GM19351 (cell line): ENCODE measurements around the gene LASP1.
"Not testable (repeated sequence)": the region's sequence is repeated elsewhere in the genome, so short reads cannot be mapped to it uniquely, and the experiment has no call there.

Experiments
- ATAC-seq: cut with Tn5 transposase; IDR thresholded peaks from one replicate; pipeline ENCODE4 v1.9.1; 2021; ENCODE audit warnings: mild to moderate bottlenecking, moderate library complexity; ENCODE audit not compliant: unreplicated experiment

Gene LASP1

DNA sequence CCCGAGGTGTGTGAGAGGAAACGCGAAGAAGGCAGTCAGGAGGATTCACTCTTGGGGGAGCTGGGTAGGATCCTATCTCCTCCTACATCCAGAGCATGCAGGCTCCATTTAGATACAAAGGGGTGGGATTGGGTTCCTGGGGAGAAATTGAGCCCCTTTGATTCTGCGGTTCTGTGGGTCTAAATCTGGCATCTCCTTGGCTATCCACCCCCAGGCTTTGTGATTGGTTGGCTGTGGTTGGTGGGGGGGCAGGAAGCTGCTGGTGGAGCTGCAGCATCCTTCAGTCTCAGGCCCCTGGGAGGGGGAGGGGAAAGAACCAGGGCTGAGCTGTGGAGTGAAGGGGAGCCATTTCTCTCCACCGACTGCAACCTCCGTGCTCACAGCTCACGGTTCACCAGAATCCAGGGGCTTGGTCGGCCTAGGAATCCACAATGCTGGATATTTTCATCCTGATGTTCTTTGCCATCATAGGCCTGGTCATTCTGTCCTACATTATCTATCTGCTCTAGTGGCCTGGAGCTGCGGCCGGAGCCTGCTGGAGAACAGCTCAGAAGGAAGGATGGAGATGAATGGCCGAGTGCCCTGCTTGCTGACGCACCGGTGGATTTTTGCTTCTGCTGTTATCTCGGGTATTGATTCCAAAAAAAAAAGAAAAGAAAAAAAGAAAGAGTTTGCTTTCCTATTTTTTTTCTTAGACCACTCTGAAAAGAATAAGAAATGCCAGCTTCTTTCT is 55.6 kb downstream of the LASP1 start, which contains the start of gene LASP1NB:
Gene LASP1NB (plus strand): TSS at position 352 of the 733 bp plus-strand sequence.
- no peak for ATAC-seq

DNA sequence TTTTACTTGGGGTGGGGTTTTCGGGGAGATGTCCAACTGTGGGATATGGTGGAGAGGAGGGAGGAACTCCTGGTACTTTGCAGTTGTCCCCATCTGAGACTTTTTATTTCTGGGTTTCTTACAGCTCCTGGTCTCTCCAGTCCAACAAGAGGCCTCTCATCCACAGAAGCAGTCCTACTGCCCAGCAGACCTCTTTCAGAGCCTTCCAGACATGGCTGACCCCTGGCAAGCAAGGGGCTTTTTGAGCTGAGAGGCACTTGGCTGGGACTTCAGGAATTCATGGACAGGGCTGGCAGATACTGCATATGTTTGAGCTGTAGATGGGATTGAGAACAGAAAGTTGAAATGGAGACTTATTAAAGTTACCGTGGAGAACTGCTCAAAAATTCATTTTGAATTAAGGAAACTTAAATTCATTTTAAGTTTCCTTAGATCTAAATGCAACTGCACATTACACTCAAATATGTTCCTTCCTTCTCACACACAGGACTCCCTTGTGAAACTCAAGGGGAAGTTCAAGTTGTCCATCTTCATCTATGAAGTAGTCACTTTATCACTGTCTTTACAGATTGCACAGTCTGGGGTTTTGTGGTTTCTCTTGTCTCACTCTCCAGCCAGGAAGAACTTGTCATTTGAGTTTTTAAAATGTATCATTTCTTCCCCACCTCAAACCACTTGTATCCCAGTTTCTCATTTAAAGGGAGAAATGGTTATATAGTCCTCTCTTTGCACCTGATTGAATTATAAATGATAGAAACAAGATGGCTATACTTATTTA is 56.6 kb downstream of the LASP1 start:
- ATAC-seq, result no peak

DNA sequence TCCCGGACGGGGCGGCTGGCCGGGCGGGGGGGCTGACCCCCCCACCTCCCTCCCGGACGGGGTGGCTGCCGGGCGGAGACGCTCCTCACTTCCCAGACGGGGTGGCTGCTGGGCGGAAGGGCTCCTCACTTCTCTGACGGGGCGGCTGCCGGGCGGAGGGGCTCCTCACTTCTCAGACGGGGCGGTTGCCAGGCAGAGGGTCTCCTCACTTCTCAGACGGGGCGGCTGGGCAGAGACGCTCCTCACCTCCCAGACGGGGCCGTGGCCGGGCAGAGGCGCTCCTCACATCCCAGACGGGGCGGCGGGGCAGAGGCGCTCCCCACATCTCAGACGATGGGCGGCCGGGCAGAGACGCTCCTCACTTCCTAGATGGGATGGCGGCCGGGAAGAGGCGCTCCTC is 60.9 kb downstream of the LASP1 start:
- ATAC-seq, result not testable (repeated sequence)

DNA sequence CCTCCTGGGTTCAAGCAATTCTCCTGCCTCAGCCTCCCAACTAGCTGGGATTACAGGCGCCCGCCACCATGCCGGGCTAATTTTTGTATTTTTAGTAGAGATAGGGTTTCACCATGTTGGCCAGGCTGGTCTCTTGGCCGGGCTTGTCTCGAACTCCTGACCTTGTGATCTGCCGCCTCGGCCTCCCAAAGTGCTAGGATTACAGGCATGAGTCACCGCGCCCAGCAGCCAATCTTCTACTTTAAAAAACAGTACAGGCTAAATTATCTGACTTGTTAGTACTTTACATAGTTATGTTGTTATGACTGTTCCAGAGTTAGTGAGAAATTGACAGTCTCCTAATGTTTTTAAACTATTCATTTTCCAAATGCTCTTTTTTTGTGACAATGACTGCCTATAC is 64.1 kb downstream of the LASP1 start:
- not testable (repeated sequence) for ATAC-seq

DNA sequence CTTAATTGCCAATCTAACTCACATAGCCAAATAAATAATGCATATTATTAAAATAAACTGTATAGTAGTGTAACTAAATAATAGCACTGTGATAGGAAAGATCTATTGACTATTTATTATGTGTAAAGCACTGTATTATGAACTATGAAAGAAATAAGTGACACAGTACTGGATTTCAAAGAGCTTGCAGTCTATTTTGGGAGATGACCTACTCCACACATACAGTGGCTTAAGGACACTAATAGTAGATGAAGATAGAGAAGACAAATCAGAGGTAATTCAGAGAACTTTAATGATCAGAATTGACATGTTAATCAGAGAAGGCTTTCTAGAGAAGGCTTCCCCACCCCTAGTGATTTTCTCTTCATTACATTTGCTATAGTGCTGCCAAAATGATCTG is 70.1 kb downstream of the LASP1 start:
- ATAC-seq, result no peak

DNA sequence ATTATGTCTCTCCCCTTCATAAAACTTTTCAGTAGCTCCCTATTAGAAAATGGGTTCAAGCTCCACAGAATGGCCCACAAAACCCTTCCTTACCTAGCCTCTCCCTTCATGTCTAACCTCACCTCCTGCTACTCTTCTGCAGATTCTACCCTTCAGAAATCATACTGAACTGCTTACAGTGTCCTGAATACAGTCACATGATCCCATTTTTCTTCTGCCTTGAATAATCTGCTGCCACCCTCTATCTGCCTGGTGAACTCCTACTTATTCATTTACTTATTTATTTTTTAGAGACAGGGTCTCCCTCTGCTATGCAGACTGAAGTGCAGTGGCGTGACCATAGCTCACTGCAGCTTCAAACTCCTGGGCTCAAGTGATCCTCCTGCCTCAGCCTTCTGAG is 70.5 kb downstream of the LASP1 start:
- ATAC-seq, result no peak

DNA sequence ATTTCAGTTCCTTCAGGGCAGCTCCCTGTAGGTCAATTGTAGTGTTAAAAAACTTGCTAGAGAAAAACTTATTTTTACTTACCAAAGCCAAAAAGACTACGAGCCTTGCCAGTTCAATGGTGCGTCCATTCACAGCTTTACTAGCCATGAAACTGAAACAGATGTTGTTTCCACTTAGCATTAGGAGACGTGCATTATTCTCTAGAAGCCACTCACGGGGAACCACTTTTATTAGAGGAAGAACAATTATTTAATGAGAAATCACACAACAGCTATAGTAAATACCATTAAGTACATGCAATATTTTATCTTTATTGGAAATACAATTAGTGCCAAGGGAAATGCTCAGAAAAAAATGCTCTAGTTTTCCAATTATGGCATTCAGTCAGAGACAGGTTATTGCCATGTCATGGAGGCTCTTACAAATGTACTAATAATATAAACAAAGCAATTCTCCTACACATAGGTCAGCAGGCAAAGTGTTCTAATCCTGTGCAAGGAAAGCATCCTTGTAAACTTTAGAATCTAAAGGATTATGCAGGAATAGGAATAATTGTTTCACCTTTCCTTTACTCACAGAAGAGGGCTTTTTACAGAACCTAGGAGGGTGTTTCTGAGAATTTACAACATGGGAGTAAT is 73.0 kb downstream of the LASP1 start:
- ATAC-seq, result no peak

DNA sequence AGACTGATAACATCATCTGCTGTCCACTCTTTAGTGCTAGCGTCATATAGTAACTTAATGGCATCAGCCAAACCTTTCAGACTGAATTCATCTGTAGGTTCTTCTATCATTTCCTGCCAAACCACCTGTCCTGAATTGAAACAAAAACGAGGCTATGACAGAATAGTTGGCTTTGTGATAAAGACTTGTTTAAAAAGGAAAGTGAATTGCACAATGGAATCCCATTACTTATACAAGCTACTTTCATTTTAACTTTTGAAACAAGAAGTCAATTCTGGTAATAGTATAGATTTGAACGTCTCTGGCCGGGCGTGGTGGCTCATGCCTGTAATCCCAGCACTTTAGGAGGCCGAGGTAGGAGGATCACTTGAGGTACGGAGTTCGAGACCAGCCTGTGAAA is 73.7 kb downstream of the LASP1 start:
- no peak for ATAC-seq

DNA sequence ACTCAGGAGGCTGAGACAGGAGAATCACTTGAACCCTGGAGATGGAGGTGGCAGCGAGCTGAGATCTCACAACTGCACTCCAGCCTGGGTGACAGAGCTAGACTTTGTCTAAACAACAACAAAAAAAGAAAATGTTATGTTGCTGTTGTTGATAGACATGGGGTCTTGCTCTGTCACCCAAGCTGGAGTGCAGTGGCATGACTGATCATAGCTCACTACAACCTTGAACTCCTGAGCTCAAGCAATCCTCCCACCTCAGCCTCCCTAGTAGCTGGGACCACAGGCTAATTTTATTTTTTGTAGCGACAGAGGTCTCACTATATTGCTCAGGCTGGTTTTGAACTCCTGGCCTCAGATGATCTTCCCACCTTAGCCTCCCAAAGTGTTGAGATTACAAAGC is 77.3 kb downstream of the LASP1 start:
- ATAC-seq, result no peak

DNA sequence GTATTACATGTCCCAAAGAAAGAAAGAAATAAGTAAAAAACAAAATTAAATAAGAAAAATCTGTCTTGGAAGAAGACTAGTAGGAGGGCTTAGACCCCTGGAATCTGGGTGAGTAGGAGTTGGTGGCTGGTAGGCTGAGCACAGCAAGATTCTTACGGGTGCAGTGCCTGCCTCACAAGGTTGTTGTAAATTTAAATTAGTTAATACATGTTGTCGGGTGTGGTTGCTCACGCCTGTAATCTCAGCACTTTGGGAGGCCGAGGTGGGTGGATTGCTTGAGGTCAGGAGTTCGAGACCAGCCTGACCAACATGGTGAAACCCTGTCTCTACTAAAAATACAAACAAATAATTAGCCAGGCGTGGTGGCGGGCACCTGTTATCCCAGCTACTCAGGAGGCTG is 83.9 kb downstream of the LASP1 start:
- ATAC-seq, result not testable (repeated sequence)

DNA sequence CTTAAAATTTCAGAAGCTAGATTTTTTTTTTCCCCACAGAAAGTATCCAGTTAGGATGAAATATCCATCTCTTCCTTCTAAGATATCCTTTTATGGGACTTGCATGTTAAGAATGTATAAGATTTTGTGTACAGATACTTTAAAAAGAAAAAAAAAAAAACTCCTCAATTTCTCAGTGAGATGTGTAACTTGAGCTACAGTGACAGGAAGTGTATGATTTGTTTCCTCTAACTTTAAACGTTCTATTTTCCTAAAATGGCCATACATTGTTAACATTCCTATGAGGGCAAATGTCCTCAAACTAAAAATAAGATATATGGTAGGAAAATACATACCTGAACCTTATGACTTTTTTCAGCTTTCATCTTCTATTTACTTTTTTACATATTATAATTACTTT is 88.5 kb downstream of the LASP1 start:
- ATAC-seq, result no peak

DNA sequence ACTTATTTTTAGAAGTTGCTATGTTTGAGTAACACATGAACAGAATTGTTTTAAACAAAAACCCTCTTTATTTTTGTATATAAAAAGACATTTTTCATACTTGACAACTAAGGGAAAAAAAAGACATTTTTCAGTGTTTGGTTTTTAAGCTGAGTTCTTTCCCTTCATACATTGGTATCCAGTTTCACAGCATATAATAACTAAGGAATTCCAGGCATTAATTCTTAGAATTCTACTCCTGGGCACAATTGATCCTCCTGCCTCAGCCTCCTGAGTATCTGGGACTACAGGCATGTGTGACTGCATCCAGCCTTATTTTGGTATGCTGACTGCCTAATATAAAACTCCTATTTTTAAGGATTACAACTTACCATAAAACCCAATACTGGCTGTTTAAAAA is 88.9 kb downstream of the LASP1 start:
- ATAC-seq, result no peak

DNA sequence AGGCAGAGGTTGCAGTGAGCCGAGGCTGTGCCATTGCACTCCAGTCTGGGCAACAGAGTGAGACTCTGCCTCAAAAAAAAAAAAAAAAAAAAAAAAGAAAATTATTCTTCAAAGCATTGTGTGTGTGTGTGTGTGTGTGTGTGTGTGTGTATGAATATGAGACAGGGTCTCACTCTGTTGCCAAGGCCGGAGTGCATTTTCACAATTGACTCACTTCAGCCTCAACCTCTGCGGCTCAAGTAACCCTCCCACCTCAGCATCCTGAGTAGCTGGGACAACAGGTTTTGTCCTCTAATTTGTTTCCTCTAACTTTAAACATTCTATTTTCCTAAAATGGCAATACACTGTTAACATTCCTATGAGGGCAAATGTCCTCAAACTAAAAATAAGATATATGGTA is 89.7 kb downstream of the LASP1 start:
- ATAC-seq, result no peak

DNA sequence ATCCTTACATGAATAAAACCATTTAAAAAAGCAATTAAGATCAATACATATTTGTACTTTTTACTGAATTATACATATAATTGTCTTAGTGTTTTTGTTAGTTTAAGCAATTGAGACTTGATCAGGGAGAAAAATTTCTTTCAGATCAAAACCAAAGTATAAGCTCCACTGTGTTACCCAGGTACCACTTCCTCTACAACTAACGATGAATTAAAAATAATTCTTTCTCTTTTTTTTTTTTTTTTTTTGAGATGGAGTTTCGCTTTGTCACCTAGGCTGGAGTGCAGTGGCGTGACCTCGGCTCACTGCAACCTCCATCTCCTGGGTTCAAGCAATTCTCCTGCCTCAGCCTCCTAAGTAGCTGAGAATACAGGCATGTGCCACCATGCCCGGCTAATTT is 90.5 kb downstream of the LASP1 start:
- ATAC-seq, result no peak

DNA sequence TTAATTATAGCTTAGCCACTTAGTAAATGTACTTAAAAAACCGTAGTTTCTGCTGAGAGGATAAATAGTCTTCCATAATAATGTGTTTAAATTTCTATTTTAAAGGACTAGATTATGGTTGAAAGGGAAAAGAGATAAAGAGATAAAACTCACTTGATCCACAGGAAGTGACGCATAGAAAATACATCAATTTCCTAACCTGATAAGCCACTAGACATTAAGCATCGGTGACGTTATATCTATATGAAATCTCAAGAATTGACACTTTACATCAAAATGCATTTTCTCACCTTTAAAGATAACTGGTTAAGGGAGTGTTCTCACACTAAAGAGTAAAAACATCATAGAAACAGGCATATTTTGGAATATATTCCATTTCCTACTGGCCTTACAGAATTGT is 91.6 kb downstream of the LASP1 start:
- ATAC-seq, result no peak

DNA sequence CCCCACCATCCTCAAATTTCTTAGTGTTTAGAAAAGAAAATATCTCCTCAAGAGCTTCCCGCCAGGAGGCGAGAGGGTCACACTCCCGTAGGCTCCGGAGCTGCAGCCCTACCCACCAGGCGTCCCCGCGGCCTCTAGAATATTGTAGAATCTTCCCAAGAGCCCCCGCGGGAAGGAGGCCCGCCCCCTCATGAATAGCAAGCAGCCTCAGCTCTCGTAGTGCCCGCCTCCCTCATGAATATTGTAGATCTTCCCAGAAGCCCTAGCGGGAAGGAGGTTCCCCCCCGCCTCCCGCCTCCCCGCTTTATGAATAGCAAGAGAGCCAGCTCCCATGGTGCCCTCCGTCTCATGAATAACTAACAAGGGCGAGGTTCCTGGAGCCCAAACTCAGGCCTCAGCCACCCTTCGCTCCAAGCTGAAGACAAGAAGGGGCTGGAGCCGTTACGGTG is 97.5 kb downstream of the LASP1 start, which contains the start of gene FBXO47:
Gene FBXO47 (minus strand): TSS at position 114 of the 449 bp plus-strand sequence. CDS start 4,378 bp downstream, outside the sequence.
- no peak for ATAC-seq

DNA sequence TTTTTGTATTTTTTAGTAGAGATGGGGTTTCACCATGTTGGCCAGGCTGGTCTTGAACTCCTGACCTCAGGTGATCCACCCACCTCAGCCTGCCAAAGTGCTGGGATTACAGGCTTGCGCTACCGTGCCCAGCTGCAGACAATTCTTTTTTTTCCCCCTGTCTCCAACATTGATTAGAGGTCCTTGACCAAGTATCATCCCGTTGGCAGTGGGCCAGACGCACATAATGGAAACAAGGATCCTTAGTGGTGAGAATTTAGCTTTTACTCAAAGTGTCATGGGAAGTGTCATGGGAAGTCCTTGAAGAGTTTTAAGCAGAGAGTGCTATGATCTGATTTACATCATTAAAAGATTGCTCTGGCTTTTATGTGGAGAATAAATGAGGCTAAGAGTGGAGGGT is 99.4 kb downstream of the LASP1 start:
- no peak for ATAC-seq

DNA sequence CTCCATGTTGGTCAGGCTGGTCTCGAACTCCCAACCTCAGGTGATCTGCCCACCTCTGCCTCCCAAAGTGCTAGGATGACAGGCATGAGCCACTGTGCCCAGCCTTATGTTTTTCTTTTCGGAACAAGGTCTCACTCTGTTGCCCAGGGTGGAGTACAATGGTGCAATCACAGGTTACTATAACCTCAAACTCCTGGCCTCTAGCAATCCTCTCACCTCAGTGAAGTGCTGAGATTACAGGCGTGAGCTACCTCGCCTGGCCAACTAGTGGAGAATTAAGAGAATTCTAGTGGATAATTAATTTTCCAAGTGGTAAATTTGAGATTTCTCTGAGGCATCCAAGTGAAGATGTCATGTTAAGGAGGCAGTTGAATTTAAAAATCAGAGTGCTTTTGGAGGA is 100.3 kb downstream of the LASP1 start:
- no peak for ATAC-seq

DNA sequence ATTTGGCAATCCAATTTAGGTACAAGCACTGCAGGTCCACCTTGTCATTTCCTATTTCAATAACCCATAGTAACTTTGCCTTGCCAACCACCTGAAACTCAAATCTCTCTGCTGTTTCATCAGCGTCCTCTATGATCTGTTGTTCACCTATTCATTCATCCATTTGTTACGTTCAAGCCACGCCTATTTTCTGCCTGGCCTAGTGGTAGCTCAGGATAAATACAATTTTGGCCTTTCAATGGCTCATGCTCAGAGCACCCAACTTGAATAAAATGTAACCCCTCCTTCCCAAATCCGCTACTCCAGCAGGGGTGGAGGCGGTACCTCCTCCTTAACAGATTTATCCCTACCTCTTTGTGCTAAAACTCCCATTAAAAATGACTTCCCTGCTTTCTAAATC is 100.9 kb downstream of the LASP1 start:
- ATAC-seq, result no peak
